Pancreas (tissue), 10 donors: ENCODE results near the gene ANKH. TPM values are rescaled to one million over a fixed set of nuclear protein-coding genes. Genes with fewer than 3 reads are reported as not detected.

Source experiments
- ATAC-seq, 4 donors: fragments of 200-7000 bp; cut with Tn5 transposase; one replicate each; pipeline versions ENCODE4 v1.8.0 to v1.9.1; 2020; ENCODE audit warnings: mild to moderate bottlenecking in 4 of 4, moderate library complexity in 4 of 4
- DNase-seq, 6 donors: peaks; one replicate each; pipeline ENCODE4 v3.0.0-alpha.2; 2020
- FAIRE-seq: peaks from 2 replicates; lab custom pipeline; 2012; peaks lifted over from hg19 to GRCh38; lab: Jason Lieb, UNC
- H3K27ac ChIP-seq, 4 donors: fragments of 200-600 bp; sonication (generic); 1 replicate in 3 of 4; 2 replicates in 1 of 4; pipeline versions ENCODE4 v1.5.0 to v1.8.0; 2020
- H3K27me3 ChIP-seq, 4 donors: fragments of 200-600 bp; one replicate each; pipeline ENCODE4 v1.8.0; 2021
- H3K36me3 ChIP-seq, 3 donors: fragments of 200-600 bp; sonication (generic) in 1 of 3; one replicate each; pipeline versions ENCODE4 v1.5.0 to v1.8.0; 2020 to 2021
- H3K4me1 ChIP-seq, 3 donors: fragments of 200-600 bp; one replicate each; pipeline ENCODE4 v1.8.0; 2021
- H3K4me3 ChIP-seq, 4 donors: fragments of 200-600 bp; sonication (generic) in 2 of 4; one replicate each; pipeline versions ENCODE4 v1.5.0 to v1.8.0; 2020 to 2021
- H3K9me3 ChIP-seq, 4 donors: fragments of 200-600 bp; one replicate each; pipeline ENCODE4 v1.8.0; 2021
- CTCF ChIP-seq, 4 donors: fragments of 200-600 bp; sonication (generic) in 3 of 4; IDR thresholded peaks; one replicate each; pipeline versions ENCODE4 v1.5.0 to v1.8.0; 2021; ENCODE audit warnings: antibody characterized with exemption in 4 of 4
- WGBS, 2 donors: extraction: QIAGEN DNeasy Blood & Tissue Kit; methylation state at CpG; one replicate each; pipeline ENCODE4 v1.1.7; 2013; 5-methylcytosine and 5-hydroxymethylcytosine counted together
- intact Hi-C, 3 donors: fragments of 100-400 bp; cut with DNase I; formaldehyde crosslinking; loops; one replicate each; pipeline versions ENCODE4 v1.11.1 to v1.14.2; 2022
- polyA plus RNA-seq, 2 donors: library from polyadenylated mRNA; stranded (reverse); fragments of 200-250 nt; gene quantifications; one replicate each; pipeline ENCODE4 v1.2.3, GENCODE V29; 2013
- total RNA-seq, 6 donors: library from RNA; stranded (reverse); fragmentation: NEBNext Ultra II Directional in 4 of 6; extraction: Animal tissue kit (Norgen Biotek cat#: 25700) in 4 of 6; gene quantifications; one replicate each; pipeline versions ENCODE4 v1.2.1 to v1.2.4, GENCODE V29; 2021 to 2023
- donor health status: healthy with polysubstance abuse.
- donor health status: DM: no; HTN: no; CAD: no; lungs with moderate emphysema.
- donor health status: DM: no; HTN: no; CAD: no.
- donor health status: control.
- donor health status: control.
- donor health status: Bipolar disorder and iron deficiency.
- donor health status: DM: yes; HTN: yes; CAD: no.
- donor health status: DM: no; HTN: no; CAD: no.
- donor health status: DM: no; HTN: no; CAD: no.
- donor health status: DM: yes; HTN: yes; CAD: no.

The ANKH gene
- total and polyA plus RNA-seq, 8 donors: 11.8 to 48.6 (median 37.7) TPM

GRCh38 chr5:14698495-14698894, 173.1 kb downstream of the ANKH start:
- Histone ChIP-seq H3K9me3 (no peaks in the 10 kb centered on the region), H3K4me1 (no peaks in the 10 kb centered on the region), H3K36me3 (peaks cover 0 to 7% (median 0%) of the 10 kb centered on the region in 3 donors), H3K27ac (no peak overlapping the region), H3K27me3 (no peaks in the 10 kb centered on the region), H3K4me3 (no peak overlapping the region)
- ATAC-seq (no peak), FAIRE-seq (no peak), DNase-seq (no peak)
- intact Hi-C loops: no loop called here
- WGBS, 2 donors: 99 to 100% methylated on average over 1 of the region's 1 CpG
- no peak for TF ChIP-seq CTCF (IDR thresholded peaks at IDR 0.05)

DNA sequence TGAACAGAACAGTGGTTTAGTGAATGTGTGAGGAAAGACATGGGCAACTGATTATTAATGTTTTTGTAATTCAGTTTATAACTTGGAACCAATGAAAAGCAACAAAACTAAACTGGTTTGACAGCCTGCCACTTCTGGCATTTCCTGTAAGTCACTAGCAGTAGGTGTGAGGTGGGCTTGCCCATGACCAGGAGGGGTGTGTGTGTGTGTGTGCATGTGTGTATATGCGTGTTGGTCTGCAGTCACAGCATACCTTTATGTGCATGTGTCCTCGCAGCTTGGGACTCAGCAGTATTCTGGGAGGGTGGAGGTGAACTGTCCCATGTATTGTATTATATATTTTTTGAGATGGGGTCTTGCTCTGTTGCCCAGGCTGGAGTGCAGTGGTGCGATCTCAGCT, 174.7 kb downstream of the ANKH start:
- Histone ChIP-seq H3K4me1 (no peaks in the 10 kb centered on the region), H3K27me3 (no peaks in the 10 kb centered on the region), H3K27ac (no peak overlapping the region), H3K9me3 (no peaks in the 10 kb centered on the region), H3K36me3 (peaks cover 0 to 19% (median 5%) of the 10 kb centered on the region in 3 donors), H3K4me3 (no peak overlapping the region)
- intact Hi-C loops: no loop called here
- no peak for TF ChIP-seq CTCF (IDR thresholded peaks at IDR 0.05)
- no peak for FAIRE-seq
- ATAC-seq: no peak
- 97% methylated on average over 3 of the region's 3 CpGs for WGBS, 2 donors
- no peak for DNase-seq

- no peak for TF ChIP-seq CTCF (IDR thresholded peaks at IDR 0.05)
- Histone ChIP-seq H3K27ac (no peak overlapping the region), H3K27me3 (no peaks in the 10 kb centered on the region), H3K9me3 (no peaks in the 10 kb centered on the region), H3K36me3 (peaks cover 0 to 23% (median 7%) of the 10 kb centered on the region in 3 donors), H3K4me3 (no peak overlapping the region), H3K4me1 (no peaks in the 10 kb centered on the region)
- WGBS, 2 donors: 60 to 65% methylated on average over 1 of the region's 1 CpG
- DNase-seq (no peak), ATAC-seq (no peak), FAIRE-seq (no peak)
- intact Hi-C loops: no loop called here
These were observed 175.5 kb downstream of the ANKH start for GRCh38 chr5:14696057-14696456.

DNA sequence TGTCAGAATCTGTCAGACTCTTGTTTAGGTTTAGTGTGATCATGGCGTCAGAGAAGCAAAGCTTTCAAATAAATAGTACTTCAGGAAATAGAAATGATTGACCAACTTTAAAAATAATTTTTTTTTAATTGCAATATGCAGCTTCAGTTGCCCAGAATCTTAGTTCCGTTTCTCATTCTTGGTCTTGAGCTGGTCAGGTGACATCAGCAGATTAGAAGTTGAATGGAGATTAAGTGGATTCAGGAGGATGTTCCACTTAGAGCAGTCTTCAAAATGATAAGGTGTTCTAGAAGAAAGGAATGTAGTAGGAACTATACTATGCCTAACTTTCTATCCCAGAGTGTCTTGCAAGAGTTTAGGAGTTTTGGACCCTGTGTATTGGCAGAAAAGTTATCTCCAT, 176.4 kb downstream of the ANKH start:
- intact Hi-C loops: no loop called here
- no peaks in the 10 kb centered on the region for H3K27me3 ChIP-seq
- TF ChIP-seq CTCF (IDR thresholded peaks at IDR 0.05): no peak
- peaks cover 0 to 32% (median 11%) of the 10 kb centered on the region in 3 donors for H3K36me3 ChIP-seq
- FAIRE-seq: no peak
- no peaks in the 10 kb centered on the region for H3K9me3 ChIP-seq
- DNase-seq: no peak
- H3K4me3 ChIP-seq: no peak overlapping the region
- WGBS, 2 donors: 87 to 90% methylated on average over 2 of the region's 2 CpGs
- ATAC-seq: no peak
- no peaks in the 10 kb centered on the region for H3K4me1 ChIP-seq
- H3K27ac ChIP-seq: no peak overlapping the region

- intact Hi-C loops: no loop called here
- no peak for FAIRE-seq
- no peak overlapping the region for H3K4me3 ChIP-seq
- TF ChIP-seq CTCF (IDR thresholded peaks at IDR 0.05): no peak
- no peak for ATAC-seq
- H3K27me3 ChIP-seq: no peaks in the 10 kb centered on the region
- no peak overlapping the region for H3K27ac ChIP-seq
- 94 to 95% methylated on average over 5 of the region's 5 CpGs for whole genome bisulfite sequencing, 2 donors
- no peaks in the 10 kb centered on the region for H3K4me1 ChIP-seq
- no peaks in the 10 kb centered on the region for H3K9me3 ChIP-seq
- no peak for DNase-seq
- H3K36me3 ChIP-seq: peaks cover 0 to 50% (median 15%) of the 10 kb centered on the region in 3 donors
These were observed 178.5 kb downstream of the ANKH start for GRCh38 chr5:14693070-14693469.
